ENCODE data around the gene DUSP19. TPM values are rescaled to one million over a fixed set of nuclear protein-coding genes. Genes with fewer than 3 reads are reported as not detected.

DUSP19 gene

Small RNA genes lying within 50 kb of the gene (small RNA-seq; reads per million reads assigned to genes)
- not detected for gene RF00599 (ENCODE audit: insufficient read depth)

Measured in neuronal stem cell (in vitro differentiated cells).